Stimulated activated CD8-positive, alpha-beta memory T cell treated with anti-CD3 and anti-CD28 coated beads, Interleukin-2, amount 100 ng/mL, for 48 hours (primary cell): ENCODE results near the gene LNX1.
"Not testable (repeated sequence)": the region's sequence is repeated elsewhere in the genome, so short reads cannot be mapped to it uniquely, and the experiment has no call there.

ENCODE experiments used
- DNase-seq, 2 donors: peaks; one replicate each; pipeline ENCODE4 v3.0.0-alpha.2; 2020; ENCODE audit warnings: low read depth in 2 of 2

LNX1 gene

GRCh38 chr4:53463340-53463739 lies 127.9 kb downstream of the LNX1 start:
- no peak for DNase-seq

GRCh38 chr4:53461244-53461643 lies 130.0 kb downstream of the LNX1 start:
- no peak for DNase-seq

GRCh38 chr4:53459548-53459947 lies 131.7 kb downstream of the LNX1 start:
- no peak for DNase-seq

DNA sequence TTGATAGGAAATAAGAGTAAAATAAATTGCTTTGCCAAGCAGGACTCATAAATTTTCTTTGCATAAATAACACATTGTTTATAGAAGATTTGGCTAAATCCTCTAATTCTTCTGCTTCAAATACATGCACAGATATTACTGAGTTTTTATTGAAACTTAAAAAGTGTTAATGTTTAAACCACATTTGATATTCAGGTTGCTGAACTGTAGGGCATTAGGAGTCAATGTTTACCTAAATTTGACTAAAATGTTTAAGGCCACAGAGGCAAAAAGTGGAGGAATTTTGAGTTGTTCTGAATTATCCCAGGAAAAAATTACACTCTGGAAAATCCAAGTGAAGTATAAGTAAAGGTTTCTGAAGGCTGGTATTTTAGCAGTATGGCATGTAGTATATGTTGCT lies 135.1 kb downstream of the LNX1 start:
- DNase-seq = no peak

DNA sequence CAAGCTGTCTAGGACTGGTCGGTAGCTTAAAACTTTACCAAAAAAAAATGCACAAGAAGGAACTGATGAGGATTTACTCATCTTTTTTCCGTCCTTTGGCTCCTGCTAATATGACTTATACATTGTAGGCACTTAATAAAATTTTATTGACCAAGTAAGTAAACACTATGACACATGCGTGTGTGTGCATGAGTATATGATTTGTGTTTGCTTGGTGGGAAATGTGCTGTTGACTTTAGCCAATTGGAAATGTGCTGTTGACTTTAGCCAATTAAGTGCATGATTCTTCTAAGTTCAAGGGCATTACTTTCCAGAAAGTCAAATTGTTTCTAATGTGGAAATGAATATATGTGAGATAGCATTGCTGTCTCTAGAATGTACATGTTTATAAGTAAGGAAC lies 135.5 kb downstream of the LNX1 start:
- DNase-seq = no peak

DNA sequence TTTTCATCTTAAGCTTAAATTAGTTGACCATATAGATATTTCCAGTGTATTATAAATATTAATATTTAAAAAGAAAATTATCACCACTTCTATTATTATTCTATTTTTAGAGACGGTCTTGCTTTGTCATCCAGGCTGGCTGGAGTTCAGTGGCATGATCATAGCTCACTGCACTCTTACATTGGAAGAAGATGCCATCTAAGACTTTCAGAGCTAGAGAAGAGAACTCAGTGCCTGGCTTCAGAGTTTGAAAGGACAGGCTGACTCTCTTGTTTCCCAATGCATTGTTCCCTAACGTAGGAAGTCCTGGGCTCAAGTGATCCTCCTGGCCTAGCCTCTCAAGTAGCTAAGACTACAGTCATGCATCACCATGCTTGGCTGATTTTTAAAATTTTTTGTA lies 137.9 kb downstream of the LNX1 start:
- DNase-seq = no peak

- DNase-seq = no peak
Measured at GRCh38 chr4:53450773-53451172, 140.5 kb downstream of the LNX1 start.

DNA sequence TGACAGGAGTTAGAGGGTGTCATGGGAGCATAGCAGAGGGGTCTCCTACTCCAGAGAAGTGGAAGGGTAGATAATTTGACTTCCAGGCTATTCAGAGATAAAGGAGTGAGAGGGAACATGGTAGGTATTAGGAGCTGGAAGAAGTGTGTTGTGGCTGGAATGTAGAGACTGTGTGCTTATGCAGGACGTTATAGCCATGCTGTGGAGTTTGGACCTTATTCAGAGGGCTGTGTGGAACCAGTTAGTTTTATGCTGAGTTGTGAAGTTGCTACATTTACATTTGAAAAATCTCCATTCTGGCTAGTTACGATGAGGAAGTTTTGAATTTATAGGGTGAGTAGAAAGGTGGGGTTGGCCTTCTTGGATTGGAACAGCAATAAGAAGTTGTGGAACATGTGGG lies 146.3 kb downstream of the LNX1 start:
- no peak for DNase-seq

DNA sequence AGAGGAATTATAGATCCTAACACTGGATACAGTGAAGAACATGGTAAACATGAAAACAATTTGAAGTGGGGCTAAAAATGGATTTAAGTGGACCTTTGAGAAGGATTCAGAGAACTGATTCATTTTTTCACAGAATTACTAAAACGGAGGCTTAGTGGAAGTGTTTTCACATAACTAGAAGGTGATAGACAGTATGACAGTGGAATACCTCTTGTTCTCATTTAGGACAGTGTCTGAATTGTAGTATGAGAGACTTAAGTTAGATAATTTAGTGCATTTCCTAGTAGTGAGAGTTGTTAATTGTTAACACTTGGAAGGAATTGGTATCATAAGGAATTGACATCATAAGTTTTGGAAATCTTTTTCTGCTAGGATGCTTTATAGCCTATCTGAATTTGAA lies 149.7 kb downstream of the LNX1 start:
- DNase-seq = no peak

DNA sequence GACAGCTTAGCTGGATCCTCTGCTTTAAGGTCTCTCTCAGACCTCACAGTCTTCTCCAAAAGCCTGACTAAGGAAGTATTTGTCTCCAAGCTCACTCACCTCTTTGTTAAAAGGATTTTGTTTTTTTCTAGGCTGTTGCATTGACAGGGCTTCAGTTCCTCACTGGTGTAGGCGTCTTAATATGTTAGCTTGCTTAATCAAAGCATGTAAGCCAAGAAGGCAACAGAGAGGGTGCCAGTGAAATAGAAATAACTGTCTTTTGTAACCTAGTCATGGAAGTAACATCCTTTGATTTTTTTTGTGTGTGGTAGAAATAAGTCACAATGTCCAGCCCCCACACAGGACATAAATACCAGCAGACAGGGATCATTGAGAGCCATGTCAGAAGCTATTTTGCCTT lies 155.0 kb downstream of the LNX1 start:
- DNase-seq = no peak

DNA sequence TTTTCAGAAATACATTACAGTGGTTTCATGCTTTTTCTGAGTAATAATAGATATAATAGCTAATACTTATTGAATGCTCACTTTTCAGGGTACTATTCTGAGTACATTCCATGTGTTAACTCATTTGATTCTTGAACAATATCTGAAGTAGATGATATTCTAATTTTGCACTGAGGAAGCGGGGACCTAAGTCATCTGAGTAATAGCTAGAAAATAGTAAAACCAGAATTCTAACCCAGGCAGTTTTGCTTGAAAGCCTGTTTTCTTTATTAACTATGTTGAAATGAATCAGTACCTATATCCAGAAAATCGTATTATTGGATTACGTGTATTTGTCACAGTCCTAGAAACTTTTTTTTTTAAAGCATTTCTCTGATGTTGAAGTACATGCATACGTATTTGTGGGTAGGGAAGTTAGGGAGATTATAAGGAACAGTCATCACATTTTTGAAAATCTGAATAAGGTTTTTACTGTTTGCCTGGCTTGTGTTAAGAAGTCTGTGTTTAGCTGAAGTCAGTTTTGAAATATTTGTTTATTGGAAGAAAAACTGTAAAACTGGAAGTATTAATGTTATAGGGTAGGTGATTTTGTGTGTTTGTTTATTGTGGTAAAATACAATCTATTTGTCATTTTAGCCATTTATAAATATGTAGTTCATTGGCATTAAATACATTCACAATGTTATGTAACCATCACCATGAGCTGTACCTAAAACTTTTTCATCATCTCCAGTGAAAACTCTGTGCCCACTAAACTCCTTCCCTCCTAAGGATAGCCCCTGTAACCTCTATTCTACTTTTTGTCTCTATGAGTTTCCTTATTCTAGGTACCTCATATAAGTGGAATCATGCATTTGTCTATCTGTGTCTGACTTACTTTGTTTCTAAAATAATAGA lies 158.5 kb downstream of the LNX1 start:
- DNase-seq = no peak

DNA sequence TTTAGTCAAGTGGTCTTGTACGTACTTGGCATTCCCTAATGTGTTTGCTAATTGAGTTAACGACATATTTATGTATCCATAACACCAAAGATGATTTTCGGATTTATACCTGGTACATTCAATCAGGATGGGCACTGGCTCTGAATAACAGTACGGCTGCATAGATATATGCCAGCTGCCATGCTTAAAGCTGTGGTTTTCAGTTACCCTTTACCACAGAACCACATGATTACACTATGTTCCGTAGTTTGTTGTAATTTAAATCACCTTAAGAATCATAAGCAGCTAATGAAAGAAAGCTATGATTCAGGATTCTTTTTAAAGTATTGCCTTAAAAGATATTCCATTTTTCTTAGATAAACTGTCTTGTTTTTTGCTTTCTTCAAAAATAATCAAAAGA lies 160.2 kb downstream of the LNX1 start:
- DNase-seq = no peak

DNA sequence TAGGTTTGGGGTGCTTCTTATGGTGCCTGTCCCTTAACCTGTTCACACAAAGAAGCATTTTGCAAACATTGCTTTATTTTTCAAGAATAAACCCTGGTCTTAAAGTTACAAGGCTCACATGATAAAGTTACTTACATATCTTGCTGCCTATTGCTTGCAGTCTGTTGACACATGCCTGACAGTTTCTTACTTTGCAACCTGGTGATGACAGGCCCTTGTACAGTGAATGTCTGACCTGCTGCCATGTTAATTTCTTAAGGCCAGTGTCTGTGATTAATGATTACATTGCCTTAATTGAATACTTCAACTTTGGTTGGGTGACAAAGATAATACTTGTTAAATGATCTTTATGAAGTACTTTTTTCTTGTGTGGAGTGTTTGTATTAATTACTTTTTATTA lies 163.9 kb downstream of the LNX1 start:
- no peak for DNase-seq

DNA sequence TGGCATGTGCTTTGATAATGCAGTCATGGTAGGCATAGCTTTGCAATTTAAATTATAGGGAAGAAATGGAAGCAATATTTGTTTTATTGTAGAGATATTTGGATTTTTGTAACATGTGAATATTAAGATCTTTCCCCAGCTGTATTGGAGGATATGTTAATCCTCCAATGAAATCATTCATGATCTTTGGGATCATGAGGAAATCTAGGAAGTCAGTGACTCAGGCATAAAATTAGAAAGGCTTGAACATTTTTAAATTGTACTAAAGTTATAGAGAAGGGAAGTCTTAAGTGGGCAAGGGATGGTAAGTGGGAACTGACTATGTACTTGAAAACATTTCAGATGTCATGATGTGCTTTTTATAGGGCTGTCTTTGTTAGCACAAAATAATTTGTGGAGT lies 167.0 kb downstream of the LNX1 start:
- DNase-seq = no peak

GRCh38 chr4:53422367-53422766 lies 168.9 kb downstream of the LNX1 start:
- DNase-seq = no peak

GRCh38 chr4:53421791-53422190 lies 169.5 kb downstream of the LNX1 start:
- no peak for DNase-seq

DNA sequence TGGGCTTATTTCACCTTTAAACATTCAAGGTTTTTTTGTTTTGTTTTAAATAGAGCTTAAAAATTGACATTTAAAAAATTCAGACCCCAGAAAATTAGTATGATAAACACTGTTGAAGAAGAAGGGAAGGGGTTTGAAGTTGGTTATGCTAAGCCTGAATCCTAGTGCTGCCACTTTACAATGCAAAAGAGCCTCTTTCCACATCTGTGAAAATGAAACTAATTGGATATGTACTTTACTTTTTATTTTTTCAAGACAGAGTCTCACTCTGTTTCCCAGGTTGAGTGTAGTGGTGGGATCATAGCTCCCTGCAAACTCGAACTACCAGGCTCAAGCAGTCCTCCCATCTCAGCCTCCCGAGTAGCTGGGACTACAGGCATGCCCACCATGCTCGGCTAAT lies 172.1 kb downstream of the LNX1 start:
- DNase-seq = no peak

- not testable (repeated sequence) for DNase-seq
Measured at GRCh38 chr4:53409479-53409878, 181.8 kb downstream of the LNX1 start.
